ENCODE results near the gene UGT2B11.
"Not testable (repeated sequence)": the region's sequence is repeated elsewhere in the genome, so short reads cannot be mapped to it uniquely, and the experiment has no call there.

Gene UGT2B11

DNA sequence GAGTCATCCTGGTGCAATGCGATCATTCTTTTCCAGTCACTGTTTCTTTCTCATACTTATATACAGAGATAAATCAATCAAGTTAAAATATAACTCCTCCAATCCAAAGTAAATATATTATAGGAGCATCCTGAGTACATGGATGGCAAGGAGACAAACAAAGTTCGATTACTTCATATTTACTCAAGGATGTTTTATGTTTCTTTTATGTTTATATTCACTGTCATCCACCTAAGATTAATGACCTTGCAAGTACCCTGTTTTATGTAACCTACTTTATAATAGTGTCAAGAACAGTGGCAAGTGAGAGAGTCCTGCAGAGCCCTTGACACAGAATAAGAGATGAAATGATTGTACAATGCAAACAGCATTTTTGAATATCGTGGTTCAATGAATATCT is at the start of gene UGT2B11:
Gene UGT2B11, minus strand, starts transcription at position 33 of the 400 bp plus-strand sequence. Its CDS starts 26 bp downstream, at position 7.
- DNase-seq = no peak

DNA sequence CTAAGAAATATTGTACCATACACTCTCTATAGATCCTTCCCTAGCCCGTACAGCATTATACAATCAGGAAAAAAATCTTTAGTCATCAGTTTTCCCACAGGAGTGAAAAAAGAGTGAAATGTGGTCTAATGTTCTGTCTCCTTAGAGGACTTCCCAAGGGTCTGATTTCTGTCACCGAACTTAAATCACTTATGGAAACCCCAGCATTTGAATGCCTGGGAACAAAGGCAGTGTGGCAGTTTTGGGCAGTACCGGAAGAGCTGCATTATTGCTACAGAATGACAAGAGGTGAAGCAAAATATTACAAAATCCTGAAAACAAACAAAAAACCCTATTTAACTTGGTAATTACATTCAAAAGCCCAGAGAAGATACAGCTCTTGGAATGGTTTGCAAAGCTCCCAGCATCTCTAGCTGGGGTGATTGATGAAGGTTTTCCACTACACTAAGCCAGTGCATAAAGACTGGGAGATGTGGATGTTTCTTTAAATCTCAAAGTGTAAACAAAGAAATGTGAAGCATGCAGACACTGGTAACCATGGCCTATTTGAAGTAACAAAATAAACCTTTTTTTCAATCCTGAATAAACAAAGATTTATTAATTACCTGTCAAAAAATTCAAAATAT is 38.7 kb upstream of the UGT2B11 start:
- DNase-seq = not testable (repeated sequence)

DNA sequence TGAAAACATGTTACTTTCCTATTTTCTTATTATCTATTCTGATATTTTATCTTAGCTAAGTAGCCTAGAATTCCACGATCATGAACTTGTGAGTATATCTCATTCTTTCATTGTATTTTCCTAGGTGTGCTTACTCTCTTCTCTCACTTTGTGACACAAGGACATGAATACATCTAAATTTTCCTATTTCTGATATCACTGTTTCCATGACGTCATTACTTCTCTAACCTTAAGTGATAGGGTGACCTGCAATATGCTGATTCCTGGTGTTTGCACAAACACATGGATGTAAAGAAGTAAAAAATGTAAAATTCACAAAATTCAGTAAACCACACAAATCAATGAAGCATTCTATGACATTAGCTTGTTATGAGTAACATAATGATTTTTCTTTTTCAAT is 36.3 kb upstream of the UGT2B11 start:
- DNase-seq = not testable (repeated sequence)

DNA sequence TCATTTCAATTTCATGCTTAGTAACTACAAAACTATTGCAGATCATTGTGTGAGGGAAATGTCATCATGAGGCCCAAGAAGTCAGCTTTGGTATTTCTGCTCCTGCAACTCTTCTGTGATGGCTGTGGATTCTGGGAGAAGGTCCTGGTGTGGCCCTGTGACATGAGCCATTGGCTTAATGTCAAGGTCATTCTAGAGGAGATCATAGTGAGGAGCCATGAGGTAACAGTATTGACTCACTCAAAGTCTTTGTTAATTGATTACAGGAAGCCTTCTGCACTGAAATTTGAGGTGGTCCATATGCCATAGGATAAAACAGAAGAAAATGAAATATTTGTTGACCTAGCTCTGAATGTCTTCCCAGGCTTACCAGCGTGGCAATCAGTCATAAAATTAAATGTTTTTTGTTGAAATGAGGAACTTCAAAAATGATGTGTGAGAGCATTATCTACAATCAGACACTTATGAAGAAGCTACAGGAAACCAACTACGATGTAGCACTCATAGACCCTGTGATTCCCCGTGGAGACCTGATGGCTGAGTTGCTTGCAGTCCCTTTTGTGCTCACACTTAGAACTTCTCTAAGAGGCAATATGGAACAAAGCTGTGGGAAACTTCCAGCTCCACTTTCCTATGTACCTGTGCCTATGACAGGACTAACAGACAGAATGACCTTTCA is 28.2 kb upstream of the UGT2B11 start:
- DNase-seq = not testable (repeated sequence)

DNA sequence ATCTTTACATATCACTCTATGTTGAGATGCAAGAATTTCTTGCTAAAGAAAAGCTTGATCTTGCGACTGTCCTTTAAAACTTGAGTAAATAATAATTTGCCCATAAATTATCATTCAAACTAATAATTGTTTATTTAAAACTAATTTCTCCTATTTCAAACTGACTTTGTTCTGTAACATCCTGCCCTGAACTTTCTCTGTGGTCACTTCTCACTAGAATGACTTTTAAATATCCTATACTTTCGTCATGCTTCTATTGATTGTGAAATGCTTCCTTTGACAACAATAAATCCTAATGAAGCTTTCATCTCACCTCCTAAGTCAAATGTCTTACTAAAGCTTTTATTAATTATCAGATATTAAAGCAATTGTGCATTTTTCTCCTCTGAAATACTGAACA is 27.2 kb upstream of the UGT2B11 start:
- DNase-seq = not testable (repeated sequence)

DNA sequence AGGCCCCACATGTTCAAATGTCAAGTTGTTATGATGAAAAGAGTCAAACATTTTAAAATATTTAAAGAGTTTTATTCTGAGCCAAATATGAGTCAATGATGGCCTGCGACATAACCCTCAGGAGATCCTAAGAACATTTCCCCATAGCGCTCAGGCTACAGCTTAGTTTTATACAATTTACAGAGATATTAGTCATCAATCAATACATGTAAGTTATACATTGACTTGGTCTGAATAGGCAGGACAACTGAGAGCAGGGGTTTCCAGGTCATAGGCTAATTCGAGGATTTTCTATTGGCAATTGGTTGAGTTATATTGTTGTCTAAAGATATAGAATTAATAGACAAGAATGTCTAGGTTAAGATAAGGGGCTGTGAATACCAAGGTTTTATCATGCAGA is 26.2 kb upstream of the UGT2B11 start:
- not testable (repeated sequence) for DNase-seq

DNA sequence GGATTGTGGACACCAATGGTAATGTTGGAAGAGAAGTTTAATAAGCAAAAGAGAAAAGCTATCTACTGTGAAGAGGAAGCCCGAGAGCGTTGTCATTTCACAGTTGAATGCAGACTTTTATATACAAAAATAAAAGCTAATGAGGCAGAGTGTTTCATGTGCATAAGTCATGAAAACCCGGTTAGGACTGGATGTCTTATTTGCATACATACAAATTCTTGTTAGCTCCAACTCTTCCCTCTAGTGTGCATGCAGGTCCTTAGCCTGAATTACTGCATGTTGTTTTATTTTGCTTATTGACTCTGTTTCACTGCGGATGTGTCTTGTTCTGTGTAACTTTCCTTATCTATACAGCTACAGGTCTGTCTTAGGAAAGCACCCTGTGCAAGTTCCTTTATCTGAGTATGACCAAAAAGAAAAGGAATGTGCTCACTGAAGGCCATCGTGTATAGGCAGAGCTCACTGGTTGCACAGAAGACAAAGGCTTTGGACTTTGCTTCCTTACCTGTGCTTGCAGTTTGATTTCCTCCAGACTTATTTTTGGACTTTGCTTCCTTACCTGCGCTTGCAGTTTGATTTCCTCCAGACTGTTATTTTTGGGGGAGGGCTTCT is 25.1 kb upstream of the UGT2B11 start:
- DNase-seq = no peak

DNA sequence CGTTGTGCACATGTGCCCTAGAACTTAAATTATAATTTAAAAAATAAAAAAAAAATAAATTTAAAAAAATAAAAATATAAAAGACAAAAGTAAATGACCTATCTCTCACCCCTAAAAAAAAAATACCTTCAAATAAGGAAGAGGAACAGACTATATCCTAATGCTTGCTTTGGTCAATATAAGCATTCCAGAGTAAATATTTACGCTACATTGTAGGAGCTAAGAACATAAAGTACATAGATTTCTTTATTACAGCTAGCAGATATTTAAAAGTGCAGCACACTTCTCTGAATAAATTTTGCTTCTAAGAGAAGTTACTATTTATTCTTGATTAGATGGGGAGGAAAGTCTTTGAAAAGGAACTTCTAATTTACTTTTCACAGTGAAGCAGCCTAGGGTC is 24.5 kb upstream of the UGT2B11 start:
- no peak for DNase-seq

DNA sequence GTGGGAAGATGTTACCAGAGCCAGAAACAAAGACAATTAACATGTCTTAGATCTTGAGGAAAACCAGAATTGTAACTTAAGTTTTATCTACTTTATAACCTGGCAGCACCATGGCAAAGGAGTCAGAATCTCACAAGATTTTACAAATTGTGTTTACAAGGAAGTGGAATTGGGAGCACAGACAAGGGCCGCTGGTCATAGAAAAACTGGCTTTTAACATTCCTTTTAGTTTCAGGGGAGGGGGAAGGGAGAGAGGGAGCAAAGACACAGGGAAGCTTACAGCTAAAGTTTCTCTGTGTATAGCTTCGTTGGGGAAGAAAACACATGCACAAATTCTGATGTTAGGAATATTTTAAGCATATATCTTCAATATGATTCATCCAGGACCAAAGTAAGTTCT is 10.3 kb upstream of the UGT2B11 start:
- no peak for DNase-seq

DNA sequence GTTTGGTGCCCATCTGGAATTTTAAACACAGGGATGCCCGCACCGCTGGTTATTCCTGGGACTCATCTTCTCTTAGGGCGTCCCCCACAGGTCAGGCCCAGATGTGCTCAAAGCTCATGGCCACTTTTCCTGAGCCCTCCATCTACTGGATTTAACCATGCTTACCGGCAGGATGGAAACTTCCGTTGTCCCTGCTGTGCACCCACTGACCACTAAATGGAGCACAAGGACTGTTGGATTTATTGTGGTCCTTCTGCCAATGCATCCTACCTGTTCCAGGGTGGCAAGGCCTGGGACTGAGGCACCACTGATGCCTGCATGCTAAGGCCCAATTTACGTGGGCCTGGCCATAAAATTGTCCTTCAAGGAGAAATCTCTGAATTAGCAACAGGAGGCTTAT is 8.7 kb upstream of the UGT2B11 start:
- not testable (repeated sequence) for DNase-seq

DNA sequence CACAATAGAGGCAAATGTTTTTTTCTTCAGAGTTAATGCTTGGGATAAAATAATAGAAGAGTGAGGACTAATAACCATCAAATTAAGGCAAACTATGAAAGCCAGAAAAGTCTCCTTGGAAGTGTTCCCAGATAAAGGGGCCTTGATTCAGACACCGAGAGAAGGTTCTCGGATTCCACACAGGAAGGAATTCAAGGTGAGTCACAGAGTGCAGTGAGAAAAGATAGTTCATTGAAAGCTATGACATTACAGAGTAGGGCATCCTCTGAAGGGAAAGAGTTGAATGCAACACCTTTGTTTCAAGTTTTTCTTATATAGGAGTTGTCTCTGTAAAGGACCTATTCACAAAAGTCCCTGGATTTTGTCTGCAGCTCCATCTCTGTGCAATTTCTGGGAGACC is 3.9 kb upstream of the UGT2B11 start:
- not testable (repeated sequence) for DNase-seq

DNA sequence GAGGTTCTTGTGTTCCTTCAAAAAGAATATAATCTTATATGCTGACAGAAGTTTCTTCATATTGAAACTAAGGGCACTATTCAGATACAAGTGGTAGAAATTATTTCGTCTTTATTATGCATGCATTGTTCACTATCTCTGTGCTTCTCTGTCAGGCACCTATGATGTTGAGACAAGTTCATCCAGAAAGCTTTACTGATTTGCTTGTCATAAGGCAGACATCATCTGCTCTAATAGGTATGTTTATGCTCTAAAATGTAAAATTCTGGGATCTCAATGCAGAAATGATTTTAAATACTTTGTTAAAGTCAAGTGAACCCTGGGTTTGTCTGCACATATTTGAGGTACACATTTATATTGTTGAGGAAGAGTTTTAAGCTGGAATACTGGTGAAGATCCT is 3.6 kb downstream of the UGT2B11 start:
- no peak for DNase-seq

DNA sequence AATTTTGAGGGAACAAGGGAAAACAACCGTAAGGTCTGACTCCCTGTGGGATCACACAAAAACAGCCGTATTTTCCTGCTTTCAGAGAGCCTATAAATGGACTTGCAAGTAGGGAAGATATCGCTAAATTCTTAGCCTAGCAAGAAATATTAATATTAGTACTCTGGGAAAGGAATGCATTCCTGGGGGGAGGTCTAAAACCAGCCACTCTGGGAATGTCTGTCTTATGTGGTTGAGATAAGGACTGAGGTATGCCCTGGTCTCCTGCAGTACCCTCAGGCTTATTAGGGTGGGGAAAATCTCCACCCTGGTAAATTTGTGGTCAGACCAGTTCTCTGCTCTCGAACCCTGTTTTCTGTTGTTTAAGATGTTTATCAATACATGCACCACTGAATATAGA is 16.0 kb downstream of the UGT2B11 start:
- not testable (repeated sequence) for DNase-seq

DNA sequence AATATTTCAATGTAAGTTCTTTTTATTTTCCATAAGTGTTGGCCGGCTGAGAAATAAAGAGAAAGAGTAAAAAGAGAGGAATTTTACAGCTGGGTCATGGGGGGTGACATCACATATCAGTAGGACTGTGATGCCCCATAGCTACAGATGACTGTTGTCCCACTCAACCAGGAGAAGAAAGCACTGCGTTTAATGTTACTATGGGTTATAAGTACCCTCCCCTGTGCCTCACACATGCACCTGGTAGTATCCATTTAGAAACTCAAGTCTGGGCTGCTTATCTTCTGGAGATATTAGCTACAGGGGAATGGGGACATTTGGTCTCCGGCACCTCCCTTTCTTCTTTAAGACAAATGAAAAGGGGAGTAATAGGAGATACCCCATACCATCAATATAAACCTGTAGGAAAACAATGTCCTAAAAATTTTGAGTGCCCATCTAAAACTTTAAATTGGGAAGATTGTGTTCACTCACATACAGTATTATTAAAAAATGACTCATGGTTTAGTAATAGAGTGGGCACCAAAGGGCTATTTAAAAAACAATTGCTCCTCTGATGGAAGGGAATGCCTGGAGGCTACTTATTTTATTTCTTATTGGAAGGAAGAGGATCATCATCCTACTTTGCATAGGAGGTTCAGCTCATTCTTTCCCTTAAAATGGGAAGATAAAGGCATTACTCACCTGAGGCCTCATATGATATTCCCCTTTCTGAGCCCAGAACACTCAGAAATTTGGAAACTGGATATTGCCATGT is 18.2 kb downstream of the UGT2B11 start:
- no peak for DNase-seq

DNA sequence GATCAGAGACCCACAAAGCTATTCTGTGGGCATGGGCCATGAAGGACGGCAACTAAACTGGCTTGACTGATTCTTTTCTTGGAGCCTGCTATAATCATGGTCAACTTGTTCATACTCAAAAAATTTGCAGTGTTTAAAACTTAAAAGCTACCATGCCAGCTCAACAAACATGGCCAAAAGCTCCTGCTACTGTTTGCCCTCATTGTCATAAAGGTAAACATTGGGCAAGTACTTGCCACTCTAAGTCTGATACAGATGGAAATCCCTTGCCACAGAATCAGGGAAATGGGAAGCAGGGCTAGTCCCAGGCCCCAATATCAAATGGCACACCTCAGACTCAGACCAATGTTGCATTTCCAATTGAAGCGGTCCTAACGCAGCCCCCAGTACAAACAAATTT is 20.4 kb downstream of the UGT2B11 start:
- DNase-seq = no peak

DNA sequence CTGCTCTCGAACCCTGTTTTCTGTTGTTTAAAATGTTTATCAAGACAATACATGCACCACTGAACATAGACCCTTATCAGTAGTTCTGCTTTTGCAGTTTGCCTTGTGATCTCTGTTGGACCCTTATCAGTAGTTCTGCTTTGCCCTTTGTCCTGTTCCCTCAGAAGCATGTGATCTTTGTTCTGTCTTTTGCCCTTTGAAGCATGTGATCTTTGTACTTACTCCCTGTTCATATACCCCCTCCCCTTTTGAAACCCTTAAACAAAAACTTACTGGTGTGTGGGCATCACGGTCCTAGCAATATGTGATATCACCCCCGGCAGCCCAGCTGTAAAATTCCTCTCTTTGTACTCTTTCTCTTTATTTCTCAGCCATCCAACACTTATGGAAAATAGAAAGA is 22.6 kb downstream of the UGT2B11 start:
- DNase-seq = not testable (repeated sequence)

DNA sequence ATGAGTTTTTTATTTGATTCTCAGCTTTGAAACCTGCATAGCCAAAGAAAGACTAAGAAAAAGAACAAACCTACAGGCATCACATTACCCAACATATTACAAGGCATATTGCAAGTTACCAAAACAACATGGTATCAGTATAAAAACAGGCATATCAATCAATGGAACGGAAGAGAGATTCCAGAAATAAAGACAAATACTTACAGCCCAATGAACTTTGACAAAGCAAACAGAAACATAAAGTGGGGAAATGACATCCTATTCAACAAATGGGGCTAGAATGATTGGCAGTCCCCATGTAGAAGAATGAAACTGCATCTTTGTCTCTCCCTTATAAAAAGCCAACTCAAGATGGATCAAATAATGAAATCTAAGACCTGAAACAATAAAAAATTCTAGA is 23.9 kb downstream of the UGT2B11 start:
- not testable (repeated sequence) for DNase-seq

DNA sequence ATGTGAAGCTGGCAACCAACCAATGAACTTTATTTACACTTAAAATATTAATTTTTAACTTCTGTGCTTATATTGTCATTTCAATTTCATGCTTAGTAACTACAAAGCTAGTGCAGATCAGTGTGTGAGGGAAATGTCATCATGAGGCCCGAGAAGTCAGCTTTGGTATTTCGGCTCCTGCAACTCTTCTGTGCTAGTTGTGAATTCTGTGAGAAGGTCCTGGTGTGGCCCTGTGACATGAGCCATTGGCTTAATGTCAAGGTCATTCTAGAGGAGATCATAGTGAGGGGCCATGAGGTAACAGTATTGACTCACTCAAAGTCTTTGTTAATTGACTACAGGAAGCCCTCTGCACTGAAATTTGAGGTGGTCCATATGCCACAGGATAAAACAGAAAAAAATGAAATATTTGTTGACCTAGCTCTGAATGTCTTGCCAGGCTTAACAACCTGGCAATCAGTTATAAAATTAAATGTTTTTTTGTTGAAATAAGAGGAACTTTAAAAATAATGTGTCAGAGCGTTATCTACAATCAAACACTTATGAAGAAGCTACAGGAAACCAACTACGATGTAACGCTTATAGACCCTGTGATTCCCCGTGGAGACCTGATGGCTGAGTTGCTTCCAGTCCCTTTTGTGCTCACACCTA is 32.9 kb downstream of the UGT2B11 start:
- not testable (repeated sequence) for DNase-seq

DNA sequence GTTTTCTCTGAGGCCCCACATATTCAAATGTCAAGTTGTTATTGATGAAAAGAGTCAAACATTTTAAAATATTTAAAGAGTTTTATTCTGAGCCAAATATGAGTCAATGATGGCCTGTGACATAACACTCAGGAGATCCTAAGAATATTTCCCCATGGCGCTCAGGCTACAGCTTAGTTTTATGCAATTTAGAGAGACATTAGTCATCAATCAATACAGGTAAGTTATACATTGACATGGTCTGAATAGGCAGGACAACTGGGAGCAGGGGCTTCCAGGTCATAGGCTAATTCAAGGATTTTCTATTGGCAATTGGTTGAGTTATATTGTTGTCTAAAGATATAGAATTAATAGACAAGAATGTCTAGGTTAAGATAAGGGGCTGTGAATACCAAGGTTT is 34.7 kb downstream of the UGT2B11 start:
- not testable (repeated sequence) for DNase-seq

DNA sequence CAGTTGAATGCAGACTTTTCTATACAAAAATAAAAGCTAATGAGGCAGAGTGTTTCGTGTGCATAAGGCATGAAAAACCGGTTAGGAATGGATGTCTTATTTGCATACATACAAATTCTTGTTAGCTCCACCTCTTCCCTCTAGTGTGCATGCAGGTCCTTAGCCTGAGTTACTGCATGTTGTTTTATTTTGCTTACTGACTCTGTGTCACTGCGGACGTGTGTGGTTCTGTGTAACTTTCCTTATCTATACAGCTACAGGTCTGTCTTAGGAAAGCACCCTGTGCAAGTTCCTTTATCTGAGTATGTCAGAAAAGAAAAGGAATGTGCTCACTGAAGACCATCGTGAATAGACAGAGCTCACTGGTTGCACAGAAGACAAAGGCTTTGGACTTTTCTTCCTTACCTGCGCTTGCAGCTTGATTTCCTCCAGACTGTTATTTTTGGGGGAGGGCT is 35.8 kb downstream of the UGT2B11 start:
- not testable (repeated sequence) for DNase-seq

DNA sequence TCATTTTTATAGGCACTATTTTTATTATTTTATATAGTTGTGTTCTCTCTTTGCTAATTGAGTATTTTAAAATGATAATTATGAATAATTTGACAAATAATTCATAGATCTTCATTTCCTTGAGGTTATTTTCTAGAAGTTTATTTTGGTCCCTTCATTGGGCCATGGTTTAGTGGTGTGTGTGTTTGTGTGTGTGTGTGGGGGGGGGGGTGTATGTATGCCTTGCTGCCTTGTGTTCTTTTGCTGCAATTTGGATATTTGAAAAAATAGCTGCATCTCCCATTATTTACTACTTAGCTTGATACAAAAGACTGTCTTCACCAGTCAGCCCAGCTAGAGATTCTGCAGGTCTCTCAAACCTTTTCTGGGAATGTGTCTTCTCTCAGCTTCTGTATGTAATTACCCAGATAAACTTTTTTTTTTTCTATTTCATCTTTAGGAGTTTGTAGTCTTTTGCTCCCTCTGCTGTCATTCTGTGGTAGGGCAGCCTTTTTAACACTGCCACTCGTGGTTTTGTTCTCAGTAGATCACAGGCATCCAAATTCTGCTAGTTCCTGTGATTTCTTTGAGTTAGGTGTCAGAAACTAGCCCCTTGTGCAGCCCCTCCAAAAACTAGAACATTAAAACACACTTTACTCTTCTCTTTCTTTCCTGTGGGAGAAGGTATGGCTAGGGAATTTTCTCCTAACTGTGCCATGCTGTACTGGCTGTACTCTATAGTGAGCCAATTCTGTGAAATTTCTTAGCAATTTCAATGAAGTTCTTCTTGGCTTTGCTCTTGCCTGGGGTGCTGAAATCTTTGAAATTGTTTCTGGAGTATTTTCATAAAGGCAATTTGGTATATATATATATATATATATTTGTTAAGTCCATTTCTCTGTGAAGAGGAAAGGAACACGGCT is 44.1 kb downstream of the UGT2B11 start:
- peak; percentile 48 for DNase-seq

DNA sequence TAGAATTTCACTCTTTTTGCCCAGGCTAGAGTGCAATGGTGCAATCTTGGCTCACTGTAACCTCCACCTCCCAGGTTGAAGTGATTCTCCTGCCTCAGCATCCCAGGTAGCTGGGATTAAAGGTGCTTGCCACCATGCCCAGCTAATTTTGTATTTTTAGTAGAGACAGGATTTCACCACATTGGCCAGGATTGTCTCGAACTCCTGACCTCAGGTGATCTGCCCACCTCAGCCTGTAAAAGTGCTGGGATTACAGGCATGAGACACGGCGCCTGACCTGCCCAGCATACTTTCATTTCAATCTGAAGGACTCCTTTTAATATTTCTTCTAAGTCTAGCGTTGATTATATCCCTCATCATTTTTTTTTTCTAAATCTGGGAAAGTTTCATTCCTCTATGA is 45.4 kb downstream of the UGT2B11 start:
- DNase-seq = not testable (repeated sequence)

Measured in midbrain (tissue), 1 donor.